HepG2 (cell line): ENCODE measurements around the gene MADCAM1. TPM values are rescaled to one million over a fixed set of nuclear protein-coding genes. Genes with fewer than 3 reads are reported as not detected.

Experiments
- SOX6 ChIP-seq, 2 experiments: fragments of 450-650 bp in 1 of 2; sonication (generic) in 1 of 2; formaldehyde crosslinking in 1 of 2; IDR thresholded peaks; 2 replicates each; pipeline versions ENCODE4 v1.4.0 to v1.6.1; 2017 to 2020; ENCODE audit warnings: antibody characterized with exemption in 1 of 2, mild to moderate bottlenecking in 1 of 2, missing genetic modification reagents in 1 of 2
- SP5 ChIP-seq: IDR thresholded peaks from 2 replicates; pipeline ENCODE4 v1.6.1; 2016; ENCODE audit warnings: low read depth, borderline replicate concordance
- ZBTB38 ChIP-seq: sonication (generic); formaldehyde crosslinking; IDR thresholded peaks from 2 replicates; pipeline ENCODE4 v1.5.1; 2020; ENCODE audit warnings: mild to moderate bottlenecking, missing genetic modification reagents
- ZNF34 ChIP-seq: sonication (generic); formaldehyde crosslinking; IDR thresholded peaks from 2 replicates; pipeline ENCODE4 v1.4.0; 2020; ENCODE audit warnings: mild to moderate bottlenecking, missing genetic modification reagents, borderline replicate concordance
- polyA plus RNA-seq, 8 experiments: library from polyadenylated mRNA; depleted of rRNA in 3 of 8; stranded (reverse) in 7 of 8; unstranded in 1 of 8; fragments of >200 nt; fragmentation: Illumina TruSeq in 4 of 8; extraction: Trizol in 4 of 8; gene quantifications; 2 replicates each; pipeline versions ENCODE4 v1.2.1 to v1.2.3, GENCODE V29; 2011 to 2016; ENCODE audit warnings: low read depth in 4 of 8, missing spikeins in 1 of 8, mixed read lengths in 1 of 8; ENCODE audit not compliant: insufficient read depth in 1 of 8
- total RNA-seq, 5 experiments: library from RNA; depleted of rRNA; stranded (reverse); fragments of >200 nt; fragmentation: Illumina TruSeq; extraction: Trizol; gene quantifications; 2 replicates each; pipeline ENCODE4 v1.2.3, GENCODE V29; 2016; ENCODE audit warnings: low read depth in 1 of 5
- TF ChIP-seq, protein P1 (sequence below): IDR thresholded peaks from 2 replicates; pipeline ENCODE4 v1.6.1; 2018; ENCODE audit warnings: missing genetic modification reagents
- TF ChIP-seq, protein P2 (sequence below), 2 experiments: sonication (generic) in 1 of 2; formaldehyde crosslinking in 1 of 2; IDR thresholded peaks; 2 replicates each; pipeline versions ENCODE4 v1.4.0 to v1.6.1; 2018 to 2020; ENCODE audit warnings: missing genetic modification reagents in 2 of 2, borderline replicate concordance in 1 of 2, low read depth in 1 of 2, mild to moderate bottlenecking in 1 of 2, missing biosample characterization in 1 of 2
- TF ChIP-seq, protein P3 (sequence below): sonication (generic); formaldehyde crosslinking; IDR thresholded peaks from 2 replicates; pipeline ENCODE4 v1.5.1; 2020; ENCODE audit warnings: mild to moderate bottlenecking, missing genetic modification reagents, moderate library complexity
- TF ChIP-seq, protein P4 (sequence below): IDR thresholded peaks from 2 replicates; pipeline ENCODE4 v1.4.0; 2020; ENCODE audit warnings: mild to moderate bottlenecking, missing genetic modification reagents
- TF ChIP-seq, protein P5 (sequence below): sonication (generic); formaldehyde crosslinking; IDR thresholded peaks from 2 replicates; pipeline ENCODE4 v1.4.0; 2020; ENCODE audit warnings: missing genetic modification reagents, borderline replicate concordance

The MADCAM1 gene
- total and polyA plus RNA-seq, 2 of the 13 experiments (the other 11 are each of a cell fraction or from before 2014, with no cell fraction given), result 0.29 to 0.33 TPM

DNA sequence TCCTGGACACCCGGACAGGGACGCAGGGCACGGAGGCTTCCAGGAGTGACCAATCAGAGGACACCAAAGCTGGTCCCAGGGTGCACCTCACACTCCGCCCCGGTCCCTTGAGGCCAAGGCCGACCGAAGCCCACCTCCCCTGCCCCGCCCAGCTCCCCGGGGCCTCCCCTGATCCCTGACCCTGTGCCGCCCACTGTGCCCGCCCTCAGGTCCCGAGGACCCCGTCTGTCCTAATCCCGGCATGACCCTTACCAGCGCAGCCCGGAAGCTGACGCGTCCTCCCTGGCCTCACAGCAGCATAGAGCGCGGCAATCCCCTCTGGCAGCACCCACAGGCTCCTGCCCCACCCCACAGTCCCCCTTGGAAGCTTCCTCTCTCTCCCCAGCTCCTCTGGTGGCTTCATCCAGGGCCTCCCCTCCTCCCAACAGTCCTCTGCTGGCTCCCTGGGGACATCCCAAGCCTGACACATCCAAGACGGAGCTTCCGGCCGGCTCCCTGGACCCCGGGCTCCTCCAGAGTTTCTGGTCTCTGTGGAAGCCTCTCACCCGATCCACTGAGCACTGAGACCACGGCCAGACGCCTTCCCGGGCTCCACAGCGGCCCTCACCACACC, 27.9 kb downstream of the MADCAM1 start (continued):
- TF ChIP-seq, protein P1, sequence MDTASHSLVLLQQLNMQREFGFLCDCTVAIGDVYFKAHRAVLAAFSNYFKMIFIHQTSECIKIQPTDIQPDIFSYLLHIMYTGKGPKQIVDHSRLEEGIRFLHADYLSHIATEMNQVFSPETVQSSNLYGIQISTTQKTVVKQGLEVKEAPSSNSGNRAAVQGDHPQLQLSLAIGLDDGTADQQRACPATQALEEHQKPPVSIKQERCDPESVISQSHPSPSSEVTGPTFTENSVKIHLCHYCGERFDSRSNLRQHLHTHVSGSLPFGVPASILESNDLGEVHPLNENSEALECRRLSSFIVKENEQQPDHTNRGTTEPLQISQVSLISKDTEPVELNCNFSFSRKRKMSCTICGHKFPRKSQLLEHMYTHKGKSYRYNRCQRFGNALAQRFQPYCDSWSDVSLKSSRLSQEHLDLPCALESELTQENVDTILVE (CRISPR knock-in tag), result peak; percentile 26; the same call in 1 of the 2 replicates
- TF ChIP-seq ZNF34 (CRISPR knock-in tag) (no peak), SOX6 (IDR thresholded peaks at IDR 0.05) (no peak), SOX6 (CRISPR knock-in tag; IDR thresholded peaks at IDR 0.05) (peak; percentile 83), ZBTB38 (peak; percentile 80; the same call in 1 of the 2 replicates), SP5 (peak; percentile 100)
- TF ChIP-seq, protein P2, sequence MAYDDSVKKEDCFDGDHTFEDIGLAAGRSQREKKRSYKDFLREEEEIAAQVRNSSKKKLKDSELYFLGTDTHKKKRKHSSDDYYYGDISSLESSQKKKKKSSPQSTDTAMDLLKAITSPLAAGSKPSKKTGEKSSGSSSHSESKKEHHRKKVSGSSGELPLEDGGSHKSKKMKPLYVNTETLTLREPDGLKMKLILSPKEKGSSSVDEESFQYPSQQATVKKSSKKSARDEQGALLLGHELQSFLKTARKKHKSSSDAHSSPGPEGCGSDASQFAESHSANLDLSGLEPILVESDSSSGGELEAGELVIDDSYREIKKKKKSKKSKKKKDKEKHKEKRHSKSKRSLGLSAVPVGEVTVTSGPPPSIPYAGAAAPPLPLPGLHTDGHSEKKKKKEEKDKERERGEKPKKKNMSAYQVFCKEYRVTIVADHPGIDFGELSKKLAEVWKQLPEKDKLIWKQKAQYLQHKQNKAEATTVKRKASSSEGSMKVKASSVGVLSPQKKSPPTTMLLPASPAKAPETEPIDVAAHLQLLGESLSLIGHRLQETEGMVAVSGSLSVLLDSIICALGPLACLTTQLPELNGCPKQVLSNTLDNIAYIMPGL (CRISPR knock-in tag; IDR thresholded peaks at IDR 0.05; ENCODE audit: borderline replicate concordance in 1 of 2, low read depth in 1 of 2), result peak in 1 of 2 experiments; percentile 45; a peak in 1 of 4 replicates
- TF ChIP-seq, protein P3, sequence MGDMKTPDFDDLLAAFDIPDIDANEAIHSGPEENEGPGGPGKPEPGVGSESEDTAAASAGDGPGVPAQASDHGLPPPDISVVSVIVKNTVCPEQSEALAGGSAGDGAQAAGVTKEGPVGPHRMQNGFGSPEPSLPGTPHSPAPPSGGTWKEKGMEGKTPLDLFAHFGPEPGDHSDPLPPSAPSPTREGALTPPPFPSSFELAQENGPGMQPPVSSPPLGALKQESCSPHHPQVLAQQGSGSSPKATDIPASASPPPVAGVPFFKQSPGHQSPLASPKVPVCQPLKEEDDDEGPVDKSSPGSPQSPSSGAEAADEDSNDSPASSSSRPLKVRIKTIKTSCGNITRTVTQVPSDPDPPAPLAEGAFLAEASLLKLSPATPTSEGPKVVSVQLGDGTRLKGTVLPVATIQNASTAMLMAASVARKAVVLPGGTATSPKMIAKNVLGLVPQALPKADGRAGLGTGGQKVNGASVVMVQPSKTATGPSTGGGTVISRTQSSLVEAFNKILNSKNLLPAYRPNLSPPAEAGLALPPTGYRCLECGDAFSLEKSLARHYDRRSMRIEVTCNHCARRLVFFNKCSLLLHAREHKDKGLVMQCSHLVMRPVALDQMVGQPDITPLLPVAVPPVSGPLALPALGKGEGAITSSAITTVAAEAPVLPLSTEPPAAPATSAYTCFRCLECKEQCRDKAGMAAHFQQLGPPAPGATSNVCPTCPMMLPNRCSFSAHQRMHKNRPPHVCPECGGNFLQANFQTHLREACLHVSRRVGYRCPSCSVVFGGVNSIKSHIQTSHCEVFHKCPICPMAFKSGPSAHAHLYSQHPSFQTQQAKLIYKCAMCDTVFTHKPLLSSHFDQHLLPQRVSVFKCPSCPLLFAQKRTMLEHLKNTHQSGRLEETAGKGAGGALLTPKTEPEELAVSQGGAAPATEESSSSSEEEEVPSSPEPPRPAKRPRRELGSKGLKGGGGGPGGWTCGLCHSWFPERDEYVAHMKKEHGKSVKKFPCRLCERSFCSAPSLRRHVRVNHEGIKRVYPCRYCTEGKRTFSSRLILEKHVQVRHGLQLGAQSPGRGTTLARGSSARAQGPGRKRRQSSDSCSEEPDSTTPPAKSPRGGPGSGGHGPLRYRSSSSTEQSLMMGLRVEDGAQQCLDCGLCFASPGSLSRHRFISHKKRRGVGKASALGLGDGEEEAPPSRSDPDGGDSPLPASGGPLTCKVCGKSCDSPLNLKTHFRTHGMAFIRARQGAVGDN (CRISPR knock-in tag), result peak; percentile 95
- TF ChIP-seq, protein P4, sequence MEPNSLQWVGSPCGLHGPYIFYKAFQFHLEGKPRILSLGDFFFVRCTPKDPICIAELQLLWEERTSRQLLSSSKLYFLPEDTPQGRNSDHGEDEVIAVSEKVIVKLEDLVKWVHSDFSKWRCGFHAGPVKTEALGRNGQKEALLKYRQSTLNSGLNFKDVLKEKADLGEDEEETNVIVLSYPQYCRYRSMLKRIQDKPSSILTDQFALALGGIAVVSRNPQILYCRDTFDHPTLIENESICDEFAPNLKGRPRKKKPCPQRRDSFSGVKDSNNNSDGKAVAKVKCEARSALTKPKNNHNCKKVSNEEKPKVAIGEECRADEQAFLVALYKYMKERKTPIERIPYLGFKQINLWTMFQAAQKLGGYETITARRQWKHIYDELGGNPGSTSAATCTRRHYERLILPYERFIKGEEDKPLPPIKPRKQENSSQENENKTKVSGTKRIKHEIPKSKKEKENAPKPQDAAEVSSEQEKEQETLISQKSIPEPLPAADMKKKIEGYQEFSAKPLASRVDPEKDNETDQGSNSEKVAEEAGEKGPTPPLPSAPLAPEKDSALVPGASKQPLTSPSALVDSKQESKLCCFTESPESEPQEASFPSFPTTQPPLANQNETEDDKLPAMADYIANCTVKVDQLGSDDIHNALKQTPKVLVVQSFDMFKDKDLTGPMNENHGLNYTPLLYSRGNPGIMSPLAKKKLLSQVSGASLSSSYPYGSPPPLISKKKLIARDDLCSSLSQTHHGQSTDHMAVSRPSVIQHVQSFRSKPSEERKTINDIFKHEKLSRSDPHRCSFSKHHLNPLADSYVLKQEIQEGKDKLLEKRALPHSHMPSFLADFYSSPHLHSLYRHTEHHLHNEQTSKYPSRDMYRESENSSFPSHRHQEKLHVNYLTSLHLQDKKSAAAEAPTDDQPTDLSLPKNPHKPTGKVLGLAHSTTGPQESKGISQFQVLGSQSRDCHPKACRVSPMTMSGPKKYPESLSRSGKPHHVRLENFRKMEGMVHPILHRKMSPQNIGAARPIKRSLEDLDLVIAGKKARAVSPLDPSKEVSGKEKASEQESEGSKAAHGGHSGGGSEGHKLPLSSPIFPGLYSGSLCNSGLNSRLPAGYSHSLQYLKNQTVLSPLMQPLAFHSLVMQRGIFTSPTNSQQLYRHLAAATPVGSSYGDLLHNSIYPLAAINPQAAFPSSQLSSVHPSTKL (CRISPR knock-in tag), result peak; percentile 77
- TF ChIP-seq, protein P5, sequence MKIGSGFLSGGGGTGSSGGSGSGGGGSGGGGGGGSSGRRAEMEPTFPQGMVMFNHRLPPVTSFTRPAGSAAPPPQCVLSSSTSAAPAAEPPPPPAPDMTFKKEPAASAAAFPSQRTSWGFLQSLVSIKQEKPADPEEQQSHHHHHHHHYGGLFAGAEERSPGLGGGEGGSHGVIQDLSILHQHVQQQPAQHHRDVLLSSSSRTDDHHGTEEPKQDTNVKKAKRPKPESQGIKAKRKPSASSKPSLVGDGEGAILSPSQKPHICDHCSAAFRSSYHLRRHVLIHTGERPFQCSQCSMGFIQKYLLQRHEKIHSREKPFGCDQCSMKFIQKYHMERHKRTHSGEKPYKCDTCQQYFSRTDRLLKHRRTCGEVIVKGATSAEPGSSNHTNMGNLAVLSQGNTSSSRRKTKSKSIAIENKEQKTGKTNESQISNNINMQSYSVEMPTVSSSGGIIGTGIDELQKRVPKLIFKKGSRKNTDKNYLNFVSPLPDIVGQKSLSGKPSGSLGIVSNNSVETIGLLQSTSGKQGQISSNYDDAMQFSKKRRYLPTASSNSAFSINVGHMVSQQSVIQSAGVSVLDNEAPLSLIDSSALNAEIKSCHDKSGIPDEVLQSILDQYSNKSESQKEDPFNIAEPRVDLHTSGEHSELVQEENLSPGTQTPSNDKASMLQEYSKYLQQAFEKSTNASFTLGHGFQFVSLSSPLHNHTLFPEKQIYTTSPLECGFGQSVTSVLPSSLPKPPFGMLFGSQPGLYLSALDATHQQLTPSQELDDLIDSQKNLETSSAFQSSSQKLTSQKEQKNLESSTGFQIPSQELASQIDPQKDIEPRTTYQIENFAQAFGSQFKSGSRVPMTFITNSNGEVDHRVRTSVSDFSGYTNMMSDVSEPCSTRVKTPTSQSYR (CRISPR knock-in tag), result peak; percentile 38; the same call in 1 of the 2 replicates
